Esophagus (tissue), 2 donors: ENCODE measurements around the gene GCM1. TPM values are rescaled to one million over a fixed set of nuclear protein-coding genes. Genes with fewer than 3 reads are reported as not detected.
"Not testable (repeated sequence)": the region's sequence is repeated elsewhere in the genome, so short reads cannot be mapped to it uniquely, and the experiment has no call there.

Experiments
- H3K27ac ChIP-seq, 2 donors: one replicate each; pipeline ENCODE4 v1.5.1; 2013; ENCODE audit warnings: low read depth in 2 of 2, mild to moderate bottlenecking in 2 of 2, inconsistent platforms in 1 of 2, low read length in 1 of 2, moderate library complexity in 1 of 2
- H3K27me3 ChIP-seq, 2 donors: one replicate each; pipeline ENCODE4 v1.6.1; 2013; ENCODE audit warnings: low read length in 2 of 2, control low read depth in 1 of 2, mild to moderate bottlenecking in 1 of 2; ENCODE audit not compliant: insufficient read depth in 2 of 2, control insufficient read depth in 1 of 2
- H3K36me3 ChIP-seq, 2 donors: one replicate each; pipeline ENCODE4 v1.6.1; 2013; ENCODE audit warnings: low read length in 1 of 2; ENCODE audit not compliant: control insufficient read depth in 2 of 2, insufficient read depth in 2 of 2
- H3K4me1 ChIP-seq, 2 donors: one replicate each; pipeline ENCODE4 v1.6.1; 2013; ENCODE audit warnings: low read length in 1 of 2; ENCODE audit not compliant: control insufficient read depth in 2 of 2, insufficient read depth in 2 of 2
- H3K4me3 ChIP-seq, 2 donors: one replicate each; pipeline ENCODE4 v1.5.1; 2013; ENCODE audit warnings: low read length in 2 of 2, mild to moderate bottlenecking in 2 of 2, low read depth in 1 of 2, moderate library complexity in 1 of 2
- H3K9me3 ChIP-seq, 2 donors: one replicate each; pipeline ENCODE4 v1.6.1; 2013; ENCODE audit warnings: mild to moderate bottlenecking in 2 of 2, low read depth in 1 of 2, low read length in 1 of 2, moderate library complexity in 1 of 2; ENCODE audit not compliant: control insufficient read depth in 2 of 2, insufficient read depth in 1 of 2
- WGBS, 2 donors: extraction: QIAGEN DNeasy Blood & Tissue Kit; methylation state at CpG; one replicate each; pipeline ENCODE4 v1.1.7; 2013; 5-methylcytosine and 5-hydroxymethylcytosine counted together
- polyA plus RNA-seq, 2 donors: library from polyadenylated mRNA; stranded (reverse); fragments of 200-250 nt; gene quantifications; one replicate each; pipeline ENCODE4 v1.2.3, GENCODE V29; 2013
- donor health status: healthy with polysubstance abuse.
- donor health status: Bipolar disorder and iron deficiency.

GCM1 gene
- polyA plus RNA-seq, 2 donors, result not detected

DNA sequence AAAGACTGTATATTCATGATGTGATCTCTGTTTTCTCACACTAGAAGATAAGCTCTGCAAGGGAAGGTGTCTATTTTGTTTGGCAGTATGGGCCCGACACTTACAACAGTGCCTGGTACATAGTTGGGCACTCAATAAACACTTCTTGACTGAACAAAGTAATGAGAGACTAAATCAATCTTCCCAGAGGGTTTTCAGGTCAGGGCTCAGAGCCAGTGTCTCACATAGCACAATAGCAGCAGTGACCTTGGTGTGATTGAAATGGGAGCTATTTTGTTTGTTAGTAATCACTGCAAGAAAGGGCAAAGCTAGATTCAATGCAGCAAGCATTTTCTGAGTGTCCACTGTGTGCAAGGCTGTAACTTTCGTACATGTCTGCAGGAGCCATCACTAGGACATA, 26.4 kb upstream of the GCM1 start:
- no peaks in the 10 kb centered on the region for H3K36me3 ChIP-seq
- H3K4me1 ChIP-seq, result no peaks in the 10 kb centered on the region
- H3K27me3 ChIP-seq, result no peaks in the 10 kb centered on the region
- no peak overlapping the region for H3K27ac ChIP-seq
- H3K9me3 ChIP-seq, result no peaks in the 10 kb centered on the region
- H3K4me3 ChIP-seq, result no peak overlapping the region
- 76 to 87% methylated on average over 2 of the region's 2 CpGs for WGBS, 2 donors

DNA sequence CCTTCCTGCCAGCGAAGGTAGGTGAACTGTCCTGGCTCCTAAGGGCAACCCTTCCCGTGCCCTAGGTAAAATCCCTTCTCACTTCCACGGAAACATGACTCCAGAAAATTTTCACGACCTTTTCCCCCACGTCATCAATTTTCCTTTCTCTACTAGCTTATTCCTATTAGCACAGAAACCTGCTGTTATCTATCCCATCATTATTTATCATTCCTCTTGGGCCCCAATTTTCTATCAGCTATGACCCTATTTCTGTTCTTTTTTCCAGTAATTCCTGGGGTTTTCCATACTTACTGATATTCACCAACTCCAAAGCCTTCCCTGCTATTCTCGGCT, 23.8 kb upstream of the GCM1 start:
- Histone ChIP-seq H3K27me3 (no peaks in the 10 kb centered on the region), H3K27ac (no peak overlapping the region), H3K36me3 (no peaks in the 10 kb centered on the region), H3K9me3 (no peaks in the 10 kb centered on the region), H3K4me3 (no peak overlapping the region), H3K4me1 (no peaks in the 10 kb centered on the region)
- WGBS, 2 donors, result 81 to 82% methylated on average over 6 of the region's 6 CpGs

DNA sequence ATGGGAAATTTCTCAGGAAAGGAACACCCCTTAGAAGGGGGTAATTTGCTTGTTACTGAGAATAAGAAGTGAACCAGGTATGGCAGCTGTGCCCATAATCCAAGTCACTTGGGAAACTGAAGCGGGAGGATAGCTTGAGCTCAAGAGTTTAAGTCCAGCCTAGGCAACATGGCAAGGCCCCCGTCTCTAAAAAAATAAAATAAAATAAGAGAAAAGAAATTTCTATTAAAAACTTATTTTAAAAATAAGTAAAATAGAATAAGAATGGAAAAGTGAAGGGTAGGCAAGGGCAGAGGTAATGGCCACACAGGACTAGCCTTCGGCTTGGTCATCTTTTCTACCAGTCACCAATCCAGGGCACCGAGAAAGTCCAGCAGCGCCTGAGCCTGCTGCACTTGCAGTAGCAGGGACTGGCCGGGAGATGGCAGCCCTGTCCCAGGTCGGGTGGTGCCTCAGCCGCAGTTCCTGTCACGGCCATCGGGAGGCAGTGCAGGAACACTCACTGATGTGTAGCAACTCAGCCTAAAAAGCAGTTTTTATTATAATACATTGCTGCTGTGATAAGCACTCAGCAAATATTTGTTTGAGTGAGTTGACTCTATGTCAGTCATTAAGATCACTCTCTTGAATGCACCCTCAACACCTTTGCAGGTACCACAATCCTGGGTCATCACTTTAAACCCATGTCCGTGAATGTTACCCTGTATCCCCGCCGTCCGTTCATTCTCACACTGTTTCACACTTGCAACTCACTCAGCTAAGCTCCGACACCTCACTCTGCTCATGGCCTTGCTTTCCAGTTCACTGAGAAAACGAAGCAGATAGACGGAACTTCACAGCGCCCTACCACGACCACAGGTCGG, 23.2 kb upstream of the GCM1 start:
- Histone ChIP-seq H3K4me3 (no peak overlapping the region), H3K27ac (no peak overlapping the region), H3K27me3 (no peaks in the 10 kb centered on the region), H3K9me3 (no peaks in the 10 kb centered on the region), H3K4me1 (no peaks in the 10 kb centered on the region), H3K36me3 (no peaks in the 10 kb centered on the region)
- 52 to 54% methylated on average over 20 of the region's 20 CpGs for WGBS, 2 donors

DNA sequence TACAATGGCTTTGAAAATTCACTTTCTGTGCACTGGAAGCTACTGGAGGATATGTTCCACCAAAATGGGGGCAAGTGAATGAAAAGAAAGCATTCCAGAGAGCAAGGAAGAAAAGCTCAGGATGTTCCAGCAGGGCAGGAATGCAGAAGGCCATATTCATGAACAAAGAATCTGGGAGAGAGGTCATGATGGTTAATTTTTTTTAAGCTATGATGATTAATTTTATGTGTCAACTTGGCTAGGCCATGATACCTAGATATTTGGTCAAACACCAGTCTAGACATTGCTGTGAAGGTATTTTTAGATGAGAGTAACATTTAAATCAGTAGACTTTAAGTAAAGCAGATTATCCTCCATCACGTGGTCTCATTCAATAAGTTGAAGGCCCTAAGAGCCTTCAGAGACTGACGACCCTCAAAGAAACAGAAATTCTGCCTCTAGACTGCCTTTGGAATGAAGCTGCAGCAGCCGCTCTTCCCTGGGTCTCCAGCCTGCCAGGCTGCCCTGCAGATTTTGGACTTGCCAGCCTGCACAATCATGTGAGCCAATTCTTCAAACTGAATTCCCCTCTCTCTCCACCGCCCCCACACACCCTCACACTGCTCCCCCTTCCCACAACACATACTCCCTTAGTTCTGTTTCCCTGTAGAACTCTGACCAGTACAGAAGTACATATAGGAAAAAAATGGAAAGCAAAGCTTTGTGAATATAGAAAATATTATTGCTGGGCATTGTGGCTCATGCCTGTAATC, 20.1 kb upstream of the GCM1 start:
- no peaks in the 10 kb centered on the region for H3K9me3 ChIP-seq
- no peak overlapping the region for H3K4me3 ChIP-seq
- WGBS, 2 donors, result 80 to 91% methylated on average over 4 of the region's 4 CpGs
- no peak overlapping the region for H3K27ac ChIP-seq
- H3K27me3 ChIP-seq, result no peaks in the 10 kb centered on the region
- no peaks in the 10 kb centered on the region for H3K4me1 ChIP-seq
- H3K36me3 ChIP-seq, result no peaks in the 10 kb centered on the region

DNA sequence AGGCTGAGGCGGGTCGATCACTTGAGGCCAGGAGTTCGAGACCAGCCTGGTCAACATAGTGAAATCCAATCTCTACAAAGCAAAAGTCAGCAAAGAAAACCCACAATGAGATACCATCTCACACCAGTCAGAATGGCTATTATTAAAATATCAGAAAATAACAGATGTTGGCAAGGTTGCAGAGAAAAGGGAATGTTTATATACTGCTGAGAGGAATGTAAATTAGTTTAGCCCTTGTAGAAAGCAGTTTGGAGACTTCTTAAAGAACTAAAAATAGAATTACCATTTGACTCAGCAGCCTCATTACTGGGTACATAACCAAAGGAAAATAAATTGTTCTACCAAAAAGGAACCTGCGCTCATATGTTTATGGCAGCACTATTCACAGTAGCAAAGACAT, 16.7 kb upstream of the GCM1 start:
- Histone ChIP-seq H3K4me1 (no peaks in the 10 kb centered on the region), H3K36me3 (no peaks in the 10 kb centered on the region), H3K9me3 (no peaks in the 10 kb centered on the region), H3K4me3 (no peak overlapping the region), H3K27me3 (no peaks in the 10 kb centered on the region), H3K27ac (no peak overlapping the region)
- 87 to 89% methylated on average over 4 of the region's 4 CpGs for WGBS, 2 donors

DNA sequence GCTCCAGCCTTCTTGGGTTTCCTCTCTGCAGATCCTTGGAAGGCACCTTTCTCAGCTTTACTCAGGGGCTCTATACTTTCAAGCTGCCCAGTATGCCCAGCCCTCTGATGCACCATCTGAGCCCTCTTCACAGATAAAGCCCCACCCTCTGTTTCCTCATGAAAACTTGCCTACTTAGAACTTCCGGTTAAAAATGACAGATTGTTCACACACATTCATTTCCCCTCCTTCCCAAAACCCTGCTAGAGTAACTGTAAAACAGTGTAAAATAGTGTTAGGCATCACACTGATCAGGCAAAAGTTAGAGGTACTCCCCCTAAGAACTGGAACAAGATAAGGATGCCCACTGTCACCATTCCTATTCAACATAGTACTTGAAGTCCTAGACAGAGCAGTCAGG, 14.0 kb upstream of the GCM1 start:
- no peaks in the 10 kb centered on the region for H3K36me3 ChIP-seq
- no peak overlapping the region for H3K27ac ChIP-seq
- H3K4me1 ChIP-seq, result no peaks in the 10 kb centered on the region
- no peak overlapping the region for H3K4me3 ChIP-seq
- 51 to 53% methylated on average over 1 of the region's 1 CpG for WGBS, 2 donors
- no peaks in the 10 kb centered on the region for H3K9me3 ChIP-seq
- H3K27me3 ChIP-seq, result no peaks in the 10 kb centered on the region

DNA sequence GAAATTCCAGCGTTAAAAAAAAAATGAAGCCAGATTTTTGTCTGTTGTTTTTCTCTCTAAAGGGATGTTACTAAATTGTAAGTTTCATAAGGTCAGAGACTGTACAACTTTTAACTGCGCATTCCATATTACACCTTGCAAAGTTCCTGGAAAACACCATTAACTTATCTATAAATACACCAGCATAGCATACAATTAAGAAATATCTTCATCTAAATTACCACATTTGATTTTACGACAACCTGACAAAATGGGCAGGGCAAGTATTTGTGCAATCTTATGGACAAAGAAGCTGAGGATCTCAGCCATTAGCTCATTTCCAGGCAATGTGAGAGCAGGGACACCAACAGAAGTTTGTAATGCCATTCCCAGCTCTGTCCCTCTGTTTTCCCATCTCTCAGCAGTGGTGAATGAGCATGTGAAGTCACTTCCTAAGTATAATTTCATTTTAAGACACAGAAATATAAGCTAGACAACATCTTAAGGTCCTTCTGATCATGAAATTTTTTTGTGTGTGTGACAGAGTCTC, 12.9 kb upstream of the GCM1 start:
- 78 to 81% methylated on average over 3 of the region's 3 CpGs for WGBS, 2 donors
- Histone ChIP-seq H3K4me1 (no peaks in the 10 kb centered on the region), H3K27me3 (no peaks in the 10 kb centered on the region), H3K27ac (no peak overlapping the region), H3K4me3 (no peak overlapping the region), H3K36me3 (no peaks in the 10 kb centered on the region), H3K9me3 (no peaks in the 10 kb centered on the region)

DNA sequence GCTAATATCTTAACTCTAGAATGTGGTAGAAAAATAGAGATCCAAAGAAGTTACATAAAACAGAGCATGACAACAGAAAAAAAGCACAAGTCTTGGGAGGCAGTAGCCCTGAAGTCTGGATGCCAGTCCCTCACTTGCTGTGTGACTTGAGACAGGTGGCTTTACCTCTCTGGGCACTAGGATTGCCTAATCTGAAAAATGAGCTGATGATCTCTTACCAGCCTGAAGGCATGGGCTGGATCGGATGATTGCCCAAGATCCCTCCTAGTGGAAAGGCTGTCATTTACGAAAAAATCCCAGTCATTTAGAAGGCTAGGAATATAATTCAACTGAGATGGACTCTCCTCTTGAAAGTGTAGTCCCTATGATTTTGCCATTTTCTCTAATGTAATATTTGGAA, 10.9 kb upstream of the GCM1 start:
- no peaks in the 10 kb centered on the region for H3K4me1 ChIP-seq
- H3K36me3 ChIP-seq, result no peaks in the 10 kb centered on the region
- no peaks in the 10 kb centered on the region for H3K9me3 ChIP-seq
- H3K4me3 ChIP-seq, result no peak overlapping the region
- no peaks in the 10 kb centered on the region for H3K27me3 ChIP-seq
- WGBS, 2 donors, result 36 to 37% methylated on average over 2 of the region's 2 CpGs
- H3K27ac ChIP-seq, result no peak overlapping the region

DNA sequence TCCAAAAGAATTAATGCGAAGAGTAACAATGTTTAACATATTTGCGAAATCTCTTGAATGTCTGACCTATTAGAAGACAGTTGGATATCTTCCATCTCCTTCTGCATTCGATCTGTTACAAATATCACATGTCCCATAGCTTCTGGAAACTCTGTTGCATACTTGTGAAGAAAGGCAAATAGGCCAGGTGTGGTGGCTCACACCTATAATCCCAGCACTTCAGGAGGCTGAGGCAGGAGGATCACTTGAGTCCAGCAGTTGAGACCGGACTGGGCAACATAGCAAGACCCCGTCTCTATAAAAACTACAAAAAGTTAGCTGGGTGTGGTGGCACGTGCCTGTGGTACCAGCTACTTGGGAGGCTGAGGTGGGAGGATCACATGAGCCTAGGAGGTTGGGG, 9.4 kb upstream of the GCM1 start:
- not testable (repeated sequence) for H3K36me3 ChIP-seq, H3K27me3 ChIP-seq, H3K27ac ChIP-seq, H3K4me3 ChIP-seq, H3K9me3 ChIP-seq, H3K4me1 ChIP-seq
- WGBS, 2 donors, result 92 to 97% methylated on average over 6 of the region's 6 CpGs
